Measurements from ENCODE around the gene LAMTOR2.
A peak's percentile ranks its signal among the peaks of the same experiment; 100 is the strongest.
"Not testable (repeated sequence)": the region's sequence is repeated elsewhere in the genome, so short reads cannot be mapped to it uniquely, and the experiment has no call there.

LAMTOR2 gene

GRCh38 chr1:156054500-156055280, at the start of gene LAMTOR2:
TSS of gene LAMTOR2 (plus strand) at chr1:156054782. CDS start at chr1:156054890, 108 bp downstream.
- DNase-seq: peak; percentile 82 to 99 (median 97)

- DNase-seq: no peak
Observed at GRCh38 chr1:156004843-156005584, 49.6 kb upstream of the LAMTOR2 start.

- DNase-seq: no peak
Observed at GRCh38 chr1:156006666-156007376, 47.8 kb upstream of the LAMTOR2 start.

- DNase-seq: no peak
Observed at GRCh38 chr1:156009404-156009803, 45.2 kb upstream of the LAMTOR2 start.

GRCh38 chr1:156012051-156012817, 42.3 kb upstream of the LAMTOR2 start:
- no peak for DNase-seq

- no peak for DNase-seq
Observed at GRCh38 chr1:156014829-156015228, 39.8 kb upstream of the LAMTOR2 start.

- no peak for DNase-seq
Observed at GRCh38 chr1:156019946-156020292, 34.7 kb upstream of the LAMTOR2 start.

GRCh38 chr1:156020293-156021092, 34.1 kb upstream of the LAMTOR2 start, which contains the start of gene SSR2:
TSS of gene SSR2 (minus strand) at chr1:156020951. CDS start at chr1:156020167, 784 bp downstream.
- DNase-seq: peak; percentile 14 to 93 (median 84)

GRCh38 chr1:156021093-156021428, 33.5 kb upstream of the LAMTOR2 start:
- DNase-seq: no peak

- no peak for DNase-seq
Observed at GRCh38 chr1:156021954-156022353, 32.6 kb upstream of the LAMTOR2 start.

GRCh38 chr1:156024801-156025200, 29.8 kb upstream of the LAMTOR2 start:
- DNase-seq: no peak

- DNase-seq: no peak
Observed at GRCh38 chr1:156025876-156026275, 28.7 kb upstream of the LAMTOR2 start.

GRCh38 chr1:156026588-156026987, 28.0 kb upstream of the LAMTOR2 start:
- DNase-seq: no peak

GRCh38 chr1:156033011-156033410, 21.6 kb upstream of the LAMTOR2 start:
- no peak for DNase-seq

GRCh38 chr1:156034991-156035390, 19.6 kb upstream of the LAMTOR2 start:
- DNase-seq: not testable (repeated sequence)

GRCh38 chr1:156042828-156043227, 11.8 kb upstream of the LAMTOR2 start:
- DNase-seq: no peak

GRCh38 chr1:156045076-156045475, 9.5 kb upstream of the LAMTOR2 start:
- no peak for DNase-seq

- no peak for DNase-seq
Observed at GRCh38 chr1:156048663-156049258, 5.8 kb upstream of the LAMTOR2 start.

- DNase-seq: peak in 1 of 14 donors; percentile 56
Observed at GRCh38 chr1:156050376-156050775, 4.2 kb upstream of the LAMTOR2 start.

- no peak for DNase-seq
Observed at GRCh38 chr1:156051011-156051725, 3.4 kb upstream of the LAMTOR2 start.

Measured in C1 segment of cervical spinal cord (tissue), 14 donors.